HG03354 (cell line): ENCODE results near the gene ZNF345.

Experiments used
- ATAC-seq: cut with Tn5 transposase; IDR thresholded peaks from one replicate; pipeline ENCODE4 v1.9.1; 2021; ENCODE audit warnings: mild to moderate bottlenecking; ENCODE audit not compliant: unreplicated experiment, poor library complexity, severe bottlenecking

ZNF345 gene

DNA sequence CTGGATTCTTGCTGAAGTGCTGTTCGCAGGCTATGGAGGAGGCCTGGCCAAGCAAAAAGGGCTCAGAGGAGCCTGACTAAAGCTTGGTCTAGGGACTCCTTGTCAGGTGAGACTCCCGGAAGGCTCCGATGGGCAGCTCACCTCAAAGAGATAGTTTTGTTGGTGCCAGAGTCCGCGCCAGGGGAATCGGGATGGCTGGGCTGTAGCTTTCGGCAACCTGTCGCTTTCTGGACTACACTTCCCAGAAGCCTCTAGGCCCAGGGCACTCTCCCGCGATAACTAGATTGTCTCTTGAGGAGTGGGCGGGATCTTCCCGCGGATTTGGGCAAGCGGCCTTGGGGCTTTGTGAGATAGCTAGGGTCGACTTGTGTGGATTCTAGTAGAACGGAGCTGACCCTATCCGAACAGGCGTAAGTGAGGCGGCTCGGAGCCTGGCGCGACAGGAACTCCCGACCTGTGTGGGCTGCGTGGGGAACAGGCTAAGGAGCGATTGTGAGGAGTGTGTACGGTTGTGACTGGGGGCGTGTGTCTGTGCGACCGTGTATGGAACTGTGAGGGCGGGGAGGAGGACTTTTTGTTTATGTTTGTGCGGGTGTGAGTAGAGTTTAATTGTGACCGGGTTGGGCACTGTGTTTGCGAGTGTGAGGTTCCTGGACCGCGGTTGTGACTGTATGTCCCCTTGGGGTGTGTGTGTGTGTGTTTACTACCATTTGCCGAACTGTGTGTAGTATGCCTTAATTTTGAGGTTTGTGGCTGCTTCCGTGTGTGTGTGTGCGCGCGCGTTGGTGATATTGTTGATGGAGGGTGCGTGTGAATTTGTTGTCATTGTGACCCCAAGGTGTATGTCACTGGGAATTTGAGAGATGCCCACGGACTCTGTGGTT lies at the start of gene ZNF345:
Gene ZNF345, plus strand, starts transcription at position 318 of the 884 bp plus-strand sequence. CDS start 25,955 bp downstream, outside the sequence.
- peak; percentile 89 for ATAC-seq

DNA sequence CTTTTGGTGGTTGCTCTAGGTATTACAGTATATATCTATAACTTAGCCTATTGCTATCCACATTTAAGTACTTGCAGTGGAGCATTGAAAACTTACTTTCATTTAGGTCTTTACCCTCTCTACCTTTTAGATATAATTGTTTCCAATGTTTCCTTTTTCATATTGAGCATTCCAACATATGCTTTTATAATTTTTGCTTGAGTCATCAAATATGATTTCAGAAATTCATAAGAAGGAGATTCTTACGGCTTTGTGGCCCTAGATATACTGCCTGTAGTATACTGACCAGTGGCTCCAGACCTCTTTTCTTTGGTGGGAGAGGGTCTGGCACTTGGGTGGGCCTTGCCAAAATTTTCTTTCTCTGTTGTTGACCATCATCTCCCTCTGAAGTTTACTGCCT lies 45.3 kb upstream of the ZNF345 start:
- no peak for ATAC-seq

GRCh38 chr19:36807029-36807428 lies 43.6 kb upstream of the ZNF345 start:
- no peak for ATAC-seq

DNA sequence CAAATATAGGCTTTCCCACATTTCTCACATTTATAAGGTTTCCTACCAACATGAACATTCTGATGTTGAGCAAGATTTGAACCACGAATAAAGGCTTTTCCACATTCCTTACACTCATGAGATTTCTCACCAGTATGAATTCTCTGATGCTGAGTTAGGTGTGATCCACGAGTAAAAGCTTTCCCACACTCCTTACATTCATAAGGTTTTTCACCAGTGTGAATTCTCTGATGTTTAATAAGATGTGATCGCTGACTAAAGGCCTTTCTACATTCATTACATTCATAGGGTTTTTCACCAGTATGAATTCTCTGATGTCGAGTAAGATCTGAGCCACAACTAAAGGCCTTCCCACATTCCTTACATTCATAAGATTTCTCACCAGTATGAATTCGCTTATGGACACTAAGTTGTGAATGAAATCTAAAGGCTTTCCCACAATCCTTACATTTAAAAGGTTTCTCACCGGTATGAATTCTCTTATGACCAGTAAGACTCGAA lies 31.5 kb upstream of the ZNF345 start:
- ATAC-seq: no peak

GRCh38 chr19:36821758-36822157 lies 28.9 kb upstream of the ZNF345 start:
- ATAC-seq: no peak

GRCh38 chr19:36833430-36833829 lies 17.2 kb upstream of the ZNF345 start:
- ATAC-seq: no peak

GRCh38 chr19:36837176-36837905 lies 13.3 kb upstream of the ZNF345 start:
- ATAC-seq: no peak

- ATAC-seq: peak; percentile 98
These were observed 12.5 kb upstream of the ZNF345 start, which contains the start of gene ZNF790 for GRCh38 chr19:36837906-36838783. ZNF790 (minus strand) TSS chr19:36838387; CDS start chr19:36825619, 12,768 bp downstream.

DNA sequence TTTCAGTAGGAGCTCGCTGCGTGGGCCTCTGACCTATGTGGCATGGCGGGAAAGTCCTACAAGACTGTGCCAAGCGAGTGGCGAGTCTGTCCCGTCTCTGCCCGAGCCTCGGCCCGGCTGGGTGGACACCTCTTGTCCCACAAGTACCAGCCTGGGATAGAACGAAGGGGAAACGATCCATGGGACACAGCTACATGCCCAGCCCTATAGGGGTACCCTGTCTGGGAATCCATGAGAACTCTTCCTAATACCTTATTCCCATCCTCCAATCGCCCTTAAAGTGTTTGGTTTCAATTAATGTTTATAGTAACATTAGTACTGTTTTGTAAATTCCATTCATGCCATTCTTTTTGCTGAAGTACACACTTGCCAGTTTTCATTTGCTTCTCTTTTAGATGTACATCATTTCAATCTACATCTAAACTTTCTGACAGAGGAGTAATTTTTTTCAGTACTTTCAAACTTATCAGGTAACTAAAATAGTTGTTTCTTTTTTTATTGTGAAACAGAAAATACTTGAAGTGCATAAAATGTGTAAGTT lies 11.8 kb upstream of the ZNF345 start:
- ATAC-seq: peak; percentile 6

- no peak for ATAC-seq
These were observed 2.7 kb upstream of the ZNF345 start for GRCh38 chr19:36847968-36848367.

- peak; percentile 89 for ATAC-seq
These were observed 746 bp upstream of the ZNF345 start for GRCh38 chr19:36849701-36850558.

DNA sequence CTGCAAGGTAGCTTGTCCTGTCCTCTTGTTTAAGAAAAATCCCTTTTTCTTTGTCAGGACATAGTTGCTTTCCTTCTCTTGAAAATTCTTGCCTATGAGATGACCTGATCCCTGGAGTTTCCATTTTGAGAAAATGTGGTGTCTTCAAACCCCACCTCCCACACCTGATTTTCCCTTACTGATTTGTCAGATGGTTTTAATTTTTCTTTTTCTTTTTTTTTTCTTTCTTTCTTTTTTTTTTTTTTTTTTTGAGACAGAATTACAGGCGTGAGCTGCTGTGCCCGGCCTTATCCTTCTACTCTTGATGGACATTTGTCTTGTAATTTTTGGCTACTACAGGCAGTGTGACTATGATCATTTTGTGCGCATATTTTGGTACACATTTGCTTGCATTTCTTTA lies 1.2 kb downstream of the ZNF345 start:
- ATAC-seq: no peak

GRCh38 chr19:36876993-36877938 lies 26.6 kb downstream of the ZNF345 start:
- no peak for ATAC-seq

- ATAC-seq: no peak
These were observed 41.2 kb downstream of the ZNF345 start for GRCh38 chr19:36891768-36892357.

GRCh38 chr19:36894849-36895383 lies 44.2 kb downstream of the ZNF345 start:
- no peak for ATAC-seq

GRCh38 chr19:36898422-36898821 lies 47.7 kb downstream of the ZNF345 start:
- ATAC-seq: no peak
